IMR-90 (cell line): Measurements from ENCODE around the gene PSG1. TPM values are rescaled to one million over a fixed set of nuclear protein-coding genes. Genes with fewer than 3 reads are reported as not detected.

Source experiments
- polyA plus RNA-seq, 3 experiments: library from polyadenylated mRNA; depleted of rRNA; stranded (reverse); fragments of >200 nt; gene quantifications; 2 replicates each; pipeline ENCODE4 v1.2.3, GENCODE V29; 2012; ENCODE audit warnings: low replicate concordance in 1 of 3
- total RNA-seq: library from RNA; depleted of rRNA; stranded (reverse); fragments of >200 nt; gene quantifications from 2 replicates; pipeline ENCODE4 v1.2.3, GENCODE V29; 2012; rRNA removed

Gene PSG1
- total and polyA plus RNA-seq, 2 of the 4 experiments (the other 2 are of a cell fraction) = 0.90 to 2.5 TPM

Other genes starting within 250 kb of the PSG1 start
- gene PSG3, start 139.2 kb downstream of the PSG1 start, total RNA-seq = not detected in 2 replicates
- 0.03 and 0.10 TPM in 2 replicates for gene PSG3, start 139.2 kb downstream of the PSG1 start, polyA plus RNA-seq (2012; rRNA removed)
- gene PSG8, start 114.0 kb downstream of the PSG1 start, total RNA-seq = 0.18 TPM in 1 of 2 replicates, not detected in the other
- gene PSG8, start 114.0 kb downstream of the PSG1 start, polyA plus RNA-seq (2012; rRNA removed) = 0.10 TPM in 1 of 2 replicates, not detected in the other
- 0.18 TPM in 1 of 2 replicates, not detected in the other for gene PSG6, start 38.2 kb upstream of the PSG1 start, total RNA-seq
- gene PSG6, start 38.2 kb upstream of the PSG1 start, polyA plus RNA-seq (2012; rRNA removed) = 0.07 TPM in 1 of 2 replicates, not detected in the other
- gene PSG7, start 57.5 kb upstream of the PSG1 start, total RNA-seq = under 0.01 and 0.28 TPM in 2 replicates
- 0.24 and 0.26 TPM in 2 replicates for gene PSG7, start 57.5 kb upstream of the PSG1 start, polyA plus RNA-seq (2012; rRNA removed)
- 0.18 and 0.28 TPM in 2 replicates for gene PSG11, start 146.8 kb upstream of the PSG1 start, total RNA-seq
- 0.07 and 0.23 TPM in 2 replicates for gene PSG11, start 146.8 kb upstream of the PSG1 start, polyA plus RNA-seq (2012; rRNA removed)
- 0.18 and 0.28 TPM in 2 replicates for gene PSG2, start 203.0 kb upstream of the PSG1 start, total RNA-seq
- 0.29 and 0.31 TPM in 2 replicates for gene PSG2, start 203.0 kb upstream of the PSG1 start, polyA plus RNA-seq (2012; rRNA removed)